Stimulated activated naive CD8-positive, alpha-beta T cell treated with anti-CD3 and anti-CD28 coated beads, Interleukin-15, Interleukin-2, amounts not matched to agents 100 ng/mL and 50 ng/mL, for 24 hours (primary cell): ENCODE data around the gene PEX5L.
"Not testable (repeated sequence)": the region's sequence is repeated elsewhere in the genome, so short reads cannot be mapped to it uniquely, and the experiment has no call there.

Experiments
- H3K27ac Mint-ChIP-seq: one replicate; pipeline ENCODE4 v1.8.0; 2021; ENCODE audit warnings: mild to moderate bottlenecking, mixed read lengths
- H3K27me3 Mint-ChIP-seq: one replicate; pipeline ENCODE4 v1.8.0; 2021; ENCODE audit warnings: mixed read lengths
- H3K36me3 Mint-ChIP-seq: one replicate; pipeline ENCODE4 v1.8.0; 2021; ENCODE audit warnings: low read depth, mixed read lengths
- H3K4me1 Mint-ChIP-seq: one replicate; pipeline ENCODE4 v1.8.0; 2021; ENCODE audit warnings: low read depth, mixed read lengths
- H3K4me3 Mint-ChIP-seq: one replicate; pipeline ENCODE4 v1.8.0; 2021; ENCODE audit warnings: mild to moderate bottlenecking, mixed read lengths
- H3K9me3 Mint-ChIP-seq: one replicate; pipeline ENCODE4 v1.8.0; 2021; ENCODE audit warnings: mixed read lengths

PEX5L gene

DNA sequence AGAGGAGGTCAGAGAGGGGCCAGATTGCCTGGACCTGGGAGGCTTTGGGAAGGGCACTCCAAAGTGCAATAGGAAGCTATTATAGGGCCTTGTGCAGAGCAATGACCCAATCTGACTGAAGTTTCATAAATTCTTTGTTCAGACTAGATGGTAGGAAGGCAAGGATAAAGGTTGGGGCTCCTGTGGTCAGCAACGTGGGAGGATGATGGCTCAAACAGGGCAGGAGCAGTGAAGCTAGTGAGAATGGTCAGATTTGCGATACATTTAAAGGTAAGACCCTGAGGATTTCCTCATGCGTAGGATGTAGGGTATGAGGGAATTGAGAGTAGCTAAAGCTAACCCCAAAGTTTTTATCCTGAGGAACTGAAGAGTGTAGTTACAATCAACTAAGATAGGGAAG, 244.9 kb downstream of the PEX5L start:
- no peaks in the 10 kb centered on the region for H3K27me3 Mint-ChIP-seq
- H3K9me3 Mint-ChIP-seq, result no peaks in the 10 kb centered on the region
- no peak overlapping the region for H3K27ac Mint-ChIP-seq
- H3K4me3 Mint-ChIP-seq, result no peak overlapping the region
- no peaks in the 10 kb centered on the region for H3K4me1 Mint-ChIP-seq
- H3K36me3 Mint-ChIP-seq, result no peaks in the 10 kb centered on the region

DNA sequence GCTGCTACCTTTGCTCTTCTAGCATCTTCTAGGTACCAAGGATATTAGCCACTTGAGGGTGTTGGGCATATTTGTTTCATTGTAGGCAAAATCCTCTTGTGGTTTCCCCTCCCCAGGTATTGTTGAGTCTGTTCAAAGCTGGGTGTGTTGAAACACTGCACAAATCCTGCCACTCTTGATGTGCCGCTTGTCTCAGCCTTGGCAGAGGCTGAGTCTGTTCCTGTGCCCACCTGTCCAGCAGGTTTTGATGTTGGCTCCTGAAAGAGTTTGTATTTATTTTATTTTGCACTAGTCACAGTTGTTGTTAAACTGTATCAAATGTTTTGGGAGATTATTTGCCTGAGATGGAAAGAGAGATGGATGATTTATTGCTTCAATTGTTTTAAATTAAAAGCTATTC, 247.7 kb downstream of the PEX5L start:
- no peak overlapping the region for H3K27ac Mint-ChIP-seq

DNA sequence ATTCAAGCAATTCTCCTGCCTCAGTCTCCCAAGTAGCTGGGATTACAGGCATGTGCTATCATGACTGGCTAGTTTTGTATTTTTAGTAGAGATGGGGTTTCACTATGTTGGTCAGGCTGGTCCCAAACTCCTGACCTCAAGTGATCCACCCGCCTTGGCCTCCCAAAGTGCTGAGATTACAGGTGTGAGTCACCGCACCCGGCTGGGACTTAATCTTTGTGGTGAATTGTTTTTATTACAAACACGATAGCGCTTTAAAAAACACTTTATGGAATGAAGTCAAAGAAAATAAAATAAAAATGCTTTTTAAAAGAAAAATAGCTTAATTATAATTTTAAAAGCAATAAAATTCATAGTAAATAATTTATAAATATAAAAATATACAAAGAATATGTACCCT, 253.9 kb downstream of the PEX5L start:
- H3K36me3 Mint-ChIP-seq, result peaks cover 44% of the 10 kb centered on the region
- H3K9me3 Mint-ChIP-seq, H3K27me3 Mint-ChIP-seq, H3K27ac Mint-ChIP-seq, H3K4me1 Mint-ChIP-seq, H3K4me3 Mint-ChIP-seq: not testable (repeated sequence)

More for the DNA sequence above, 247.7 kb downstream of the PEX5L start:
- no peaks in the 10 kb centered on the region for H3K27me3 Mint-ChIP-seq
- no peaks in the 10 kb centered on the region for H3K9me3 Mint-ChIP-seq
- no peak overlapping the region for H3K4me3 Mint-ChIP-seq
- H3K4me1 Mint-ChIP-seq, result no peaks in the 10 kb centered on the region
- peaks cover 12% of the 10 kb centered on the region for H3K36me3 Mint-ChIP-seq

DNA sequence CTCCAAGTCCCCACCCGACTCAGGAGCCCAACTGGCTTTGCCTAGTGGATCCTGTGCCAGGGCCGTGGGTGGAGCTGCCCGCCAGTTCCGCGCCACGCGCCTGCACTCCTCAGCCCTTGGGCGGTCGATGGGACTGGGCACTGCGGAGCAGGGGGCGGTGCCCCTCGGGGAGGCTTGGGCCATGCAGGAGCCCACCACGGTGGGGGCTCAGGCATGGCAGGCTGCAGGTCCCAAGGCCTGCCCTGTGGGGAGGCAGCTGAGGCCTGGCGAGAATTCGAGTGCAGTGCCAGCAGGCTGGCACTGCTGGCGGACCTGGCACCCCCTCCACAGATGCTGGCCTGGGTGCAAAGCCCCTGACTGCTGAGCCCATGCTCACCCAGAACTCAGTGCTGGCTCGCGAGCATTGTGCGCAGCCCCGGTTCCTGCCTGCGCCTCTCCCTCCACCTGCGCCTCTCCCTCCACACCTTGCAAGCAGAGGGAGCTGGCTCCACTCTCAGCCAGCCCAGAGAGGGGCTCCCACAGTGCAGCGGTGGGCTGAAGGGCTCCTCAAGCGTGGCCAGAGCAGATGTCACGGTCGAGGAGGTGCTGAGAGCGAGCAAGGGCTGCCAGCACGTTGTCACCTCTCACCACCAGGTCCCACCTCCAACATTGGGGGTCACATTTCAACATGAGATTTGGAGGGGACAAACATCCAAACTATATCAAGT, 261.2 kb downstream of the PEX5L start:
- Mint-ChIP-seq H3K9me3 (peaks cover 4% of the 10 kb centered on the region), H3K27ac (no peak overlapping the region), H3K27me3 (no peaks in the 10 kb centered on the region), H3K4me3 (no peak overlapping the region), H3K4me1 (no peaks in the 10 kb centered on the region), H3K36me3 (peaks cover 55% of the 10 kb centered on the region)

DNA sequence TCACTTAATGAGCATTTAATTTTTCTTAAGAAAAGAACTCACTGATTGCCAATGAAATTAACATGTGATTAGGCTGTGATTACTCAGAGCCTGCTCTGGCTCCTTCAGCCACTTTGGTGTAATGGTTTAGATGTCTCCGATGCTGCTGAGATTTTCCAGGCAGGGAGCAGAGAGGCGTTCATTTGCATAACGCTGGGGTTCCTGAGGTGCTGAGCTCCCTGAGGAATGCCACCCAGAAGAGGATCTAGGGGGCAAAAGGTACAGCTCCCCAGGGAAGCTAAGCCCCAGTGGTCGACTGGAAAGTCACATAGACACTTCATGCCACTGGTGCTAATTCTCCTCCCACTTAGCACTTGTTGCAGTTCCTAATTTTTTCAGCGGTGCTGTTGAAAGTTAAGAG, 264.4 kb downstream of the PEX5L start:
- no peaks in the 10 kb centered on the region for H3K9me3 Mint-ChIP-seq
- H3K27me3 Mint-ChIP-seq, result no peaks in the 10 kb centered on the region
- H3K4me3 Mint-ChIP-seq, result no peak overlapping the region
- peaks cover 4% of the 10 kb centered on the region for H3K4me1 Mint-ChIP-seq
- H3K27ac Mint-ChIP-seq, result no peak overlapping the region
- H3K36me3 Mint-ChIP-seq, result peaks cover 38% of the 10 kb centered on the region

DNA sequence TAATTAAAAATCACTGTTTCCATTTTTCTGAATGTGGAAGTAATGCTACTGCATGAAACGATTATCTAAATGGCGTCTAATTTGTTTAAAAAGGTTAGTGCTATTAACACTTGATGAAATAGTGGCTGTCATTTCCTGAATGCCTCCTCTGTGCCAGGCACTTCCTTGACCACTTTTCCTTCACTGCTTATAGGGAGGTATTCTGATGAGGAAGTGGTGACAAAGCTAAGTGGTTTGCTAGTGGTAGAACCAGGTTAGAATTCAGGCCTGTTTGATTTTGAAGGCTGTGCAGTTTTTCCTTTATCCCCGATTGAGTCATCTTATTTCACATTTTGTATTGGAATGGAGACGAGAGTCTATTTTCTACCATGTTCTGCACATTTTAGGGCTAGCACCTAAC, 264.9 kb downstream of the PEX5L start:
- peaks cover 41% of the 10 kb centered on the region for H3K36me3 Mint-ChIP-seq
- H3K27ac Mint-ChIP-seq, result no peak overlapping the region
- no peaks in the 10 kb centered on the region for H3K9me3 Mint-ChIP-seq
- peaks cover 4% of the 10 kb centered on the region for H3K4me1 Mint-ChIP-seq
- H3K4me3 Mint-ChIP-seq, result no peak overlapping the region
- no peaks in the 10 kb centered on the region for H3K27me3 Mint-ChIP-seq

DNA sequence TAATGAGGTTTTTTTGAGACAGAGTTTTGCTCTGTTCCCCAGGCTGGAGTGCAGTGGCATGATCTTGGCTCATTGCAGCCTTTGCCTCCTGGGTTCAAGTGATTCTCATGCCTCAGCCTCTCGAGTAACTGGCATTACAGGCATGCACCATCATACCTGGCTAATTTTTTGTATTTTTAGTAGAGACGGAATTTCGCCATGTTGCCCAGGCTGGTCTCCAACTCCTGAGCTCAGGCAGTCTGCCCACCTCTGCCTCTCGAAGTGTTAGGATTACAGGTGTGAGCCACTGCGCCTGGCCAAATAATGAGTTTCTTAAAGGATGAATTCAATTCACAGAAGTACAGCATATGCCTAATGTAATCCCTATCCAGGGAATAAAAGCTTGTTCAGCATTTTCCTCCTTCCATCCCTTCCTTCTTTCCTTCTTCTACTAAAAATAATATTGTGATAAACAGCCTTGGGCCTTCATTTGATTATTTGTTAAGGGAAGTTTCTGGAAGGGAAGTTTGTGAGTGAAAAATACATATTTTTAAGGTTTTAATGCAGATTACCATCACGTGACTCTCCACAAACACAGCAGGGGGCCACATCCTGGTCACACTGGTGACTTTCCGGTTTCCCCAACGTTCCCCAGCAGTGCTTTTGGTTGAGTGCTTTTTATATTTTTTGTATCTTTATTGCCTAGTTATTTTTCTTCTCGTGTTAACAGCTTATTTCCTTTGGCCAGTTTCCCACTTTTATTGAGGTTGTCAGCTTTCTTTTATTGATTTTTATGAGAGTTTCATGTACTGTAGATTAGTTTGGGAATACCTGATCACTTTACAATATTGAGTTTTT, 267.1 kb downstream of the PEX5L start:
- H3K4me1 Mint-ChIP-seq, result peaks cover 4% of the 10 kb centered on the region
- no peaks in the 10 kb centered on the region for H3K9me3 Mint-ChIP-seq
- H3K27ac Mint-ChIP-seq, result no peak overlapping the region
- H3K4me3 Mint-ChIP-seq, result no peak overlapping the region
- peaks cover 45% of the 10 kb centered on the region for H3K36me3 Mint-ChIP-seq
- H3K27me3 Mint-ChIP-seq, result no peaks in the 10 kb centered on the region

DNA sequence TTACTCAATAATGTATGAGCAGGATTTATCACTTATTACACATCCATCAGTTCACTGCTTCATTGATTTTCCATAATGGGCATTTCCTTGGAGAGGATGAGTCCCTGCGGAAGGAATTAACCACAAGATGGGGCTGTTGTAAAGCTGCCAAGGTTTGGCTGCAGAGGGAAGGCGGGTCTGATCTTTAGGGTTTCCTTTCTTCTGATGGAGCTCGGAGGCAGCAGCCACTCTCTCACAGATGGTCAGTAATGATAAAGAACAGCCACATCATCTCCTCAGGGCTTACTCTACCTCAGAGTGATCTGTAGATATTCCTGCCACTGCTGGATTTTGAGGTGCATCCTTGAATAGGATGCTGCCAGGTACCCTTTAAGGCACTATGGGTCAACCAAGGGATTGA, 268.7 kb downstream of the PEX5L start:
- H3K4me1 Mint-ChIP-seq, result peaks cover 4% of the 10 kb centered on the region
- no peaks in the 10 kb centered on the region for H3K9me3 Mint-ChIP-seq
- no peak overlapping the region for H3K27ac Mint-ChIP-seq
- H3K4me3 Mint-ChIP-seq, result no peak overlapping the region
- no peaks in the 10 kb centered on the region for H3K27me3 Mint-ChIP-seq
- peaks cover 32% of the 10 kb centered on the region for H3K36me3 Mint-ChIP-seq

DNA sequence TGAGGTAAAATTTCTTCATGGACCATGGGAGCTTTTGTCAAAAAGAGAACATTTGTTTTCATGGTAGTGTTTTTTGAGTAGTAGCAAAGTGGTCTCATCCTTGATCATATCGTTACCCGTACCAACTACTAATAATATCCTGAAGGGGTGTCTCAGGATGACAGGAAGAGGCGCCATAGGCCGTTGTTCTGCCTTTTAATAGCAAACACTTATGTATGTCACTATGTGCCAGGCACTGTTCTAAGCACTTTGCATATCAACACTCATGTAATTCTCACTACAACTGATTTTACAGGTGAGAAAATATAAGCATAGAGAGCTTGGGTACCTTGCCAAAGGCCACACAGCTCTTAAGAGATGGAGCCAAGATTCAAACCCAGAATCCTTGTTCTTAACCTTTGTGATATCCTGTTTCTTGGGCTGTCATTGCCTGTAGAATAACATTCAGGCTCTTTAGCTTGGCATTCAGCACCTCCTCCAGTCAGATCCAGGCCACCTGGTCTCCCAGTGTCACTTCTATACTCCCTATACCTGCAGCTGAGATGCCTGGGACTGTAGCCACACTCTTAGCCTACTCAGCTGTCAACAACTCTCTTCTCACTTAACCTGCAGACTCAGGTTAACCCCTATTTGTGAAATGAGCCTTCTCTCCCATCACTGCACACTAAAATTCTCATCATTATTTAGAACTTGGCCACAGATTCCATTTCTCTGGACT, 270.2 kb downstream of the PEX5L start:
- Mint-ChIP-seq H3K4me3 (no peak overlapping the region), H3K27me3 (no peaks in the 10 kb centered on the region), H3K4me1 (peaks cover 4% of the 10 kb centered on the region), H3K27ac (no peak overlapping the region), H3K9me3 (no peaks in the 10 kb centered on the region), H3K36me3 (peaks cover 32% of the 10 kb centered on the region)

DNA sequence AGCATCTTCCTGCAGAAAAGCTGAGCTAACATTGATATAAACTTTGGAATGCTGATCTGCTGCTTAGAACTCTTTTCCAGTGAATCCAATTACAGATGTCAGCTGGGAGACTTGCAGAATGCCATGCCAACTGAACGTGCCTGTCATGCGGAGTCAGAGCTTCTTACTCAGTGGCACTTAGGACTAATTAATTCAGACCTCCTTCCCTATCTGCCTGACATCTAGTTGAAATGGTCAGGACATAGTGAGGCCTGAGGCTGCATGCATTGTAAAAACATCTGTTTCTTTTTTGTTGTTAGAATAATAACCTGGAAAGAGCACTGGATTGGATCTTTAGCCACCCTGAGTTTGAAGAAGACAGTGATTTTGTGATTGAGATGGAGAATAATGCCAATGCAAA, 271.3 kb downstream of the PEX5L start:
- Mint-ChIP-seq H3K4me1 (peaks cover 4% of the 10 kb centered on the region), H3K27ac (no peak overlapping the region), H3K4me3 (no peak overlapping the region), H3K27me3 (no peaks in the 10 kb centered on the region), H3K36me3 (peaks cover 43% of the 10 kb centered on the region), H3K9me3 (no peaks in the 10 kb centered on the region)

DNA sequence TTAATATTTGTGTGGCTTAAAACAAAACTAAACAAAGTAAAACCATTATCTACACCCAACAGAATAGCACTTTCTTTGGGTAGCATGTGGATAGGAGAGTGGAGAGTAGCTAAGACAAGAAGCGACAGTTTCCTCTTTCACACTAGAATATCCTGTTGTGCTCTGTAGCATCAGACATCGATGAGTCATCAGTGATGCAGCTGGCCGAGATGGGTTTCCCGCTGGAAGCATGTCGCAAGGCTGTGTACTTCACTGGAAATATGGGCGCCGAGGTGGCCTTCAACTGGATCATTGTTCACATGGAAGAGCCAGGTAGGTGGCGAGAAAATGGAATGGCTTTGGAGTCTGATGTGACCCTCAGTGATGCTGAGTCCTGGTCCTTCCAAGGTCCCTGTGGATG, 275.8 kb downstream of the PEX5L start:
- no peaks in the 10 kb centered on the region for H3K27me3 Mint-ChIP-seq
- no peaks in the 10 kb centered on the region for H3K4me1 Mint-ChIP-seq
- H3K4me3 Mint-ChIP-seq, result no peak overlapping the region
- H3K27ac Mint-ChIP-seq, result no peak overlapping the region
- peaks cover 56% of the 10 kb centered on the region for H3K36me3 Mint-ChIP-seq
- H3K9me3 Mint-ChIP-seq, result no peaks in the 10 kb centered on the region

DNA sequence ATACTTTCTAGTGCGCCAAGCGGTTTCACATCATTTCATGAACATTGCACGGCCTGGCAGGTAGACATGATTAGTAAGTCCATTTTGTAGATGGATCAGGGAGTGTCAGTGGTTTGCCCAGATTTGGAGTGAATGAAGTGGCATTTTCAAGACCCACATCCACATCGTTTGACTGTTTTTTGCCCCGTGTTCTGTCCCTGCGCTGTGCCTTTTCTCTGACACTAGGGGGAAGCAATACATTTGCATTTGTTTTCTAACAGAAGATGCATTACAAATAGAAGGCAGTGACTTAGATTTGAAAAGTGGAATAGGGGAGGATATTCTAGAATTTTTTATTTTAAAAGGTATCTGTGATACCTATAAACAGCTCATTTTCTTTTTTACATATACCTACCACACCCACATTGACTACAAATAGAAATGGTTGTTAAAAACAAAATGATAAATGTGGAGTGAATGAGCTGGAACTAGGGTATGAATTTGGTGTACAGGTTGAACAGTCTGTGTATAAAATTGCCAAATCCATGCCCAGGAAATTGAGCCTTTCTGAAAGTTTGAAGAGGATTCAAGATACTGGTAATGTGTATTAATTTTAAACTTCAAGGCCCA, 285.9 kb downstream of the PEX5L start:
- peaks cover 20% of the 10 kb centered on the region for H3K36me3 Mint-ChIP-seq
- no peaks in the 10 kb centered on the region for H3K27me3 Mint-ChIP-seq
- H3K9me3 Mint-ChIP-seq, result no peaks in the 10 kb centered on the region
- H3K4me1 Mint-ChIP-seq, result no peaks in the 10 kb centered on the region
- H3K27ac Mint-ChIP-seq, result no peak overlapping the region
- H3K4me3 Mint-ChIP-seq, result no peak overlapping the region

DNA sequence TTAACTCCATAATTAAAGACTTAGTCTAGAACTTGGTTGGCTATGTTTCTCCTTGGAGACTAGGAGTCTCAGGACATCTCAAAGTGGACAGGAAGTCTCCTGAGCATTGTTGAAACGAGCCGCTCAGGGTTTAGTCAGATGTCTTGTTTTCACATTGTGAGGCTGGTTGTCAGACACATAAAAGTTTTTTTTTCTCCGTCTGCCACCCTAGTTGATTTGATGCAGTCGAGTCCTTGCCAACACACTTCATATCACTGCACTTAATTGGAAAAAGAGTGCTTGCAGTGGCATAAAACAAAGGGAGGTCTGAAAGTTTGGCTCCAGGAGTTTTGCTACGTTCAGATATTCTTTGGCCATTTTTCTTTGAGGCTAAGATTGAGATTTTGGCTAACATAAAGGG, 291.0 kb downstream of the PEX5L start:
- Mint-ChIP-seq H3K27ac (no peak overlapping the region), H3K4me3 (no peak overlapping the region), H3K36me3 (peaks cover 22% of the 10 kb centered on the region), H3K9me3 (no peaks in the 10 kb centered on the region), H3K27me3 (no peaks in the 10 kb centered on the region), H3K4me1 (no peaks in the 10 kb centered on the region)

DNA sequence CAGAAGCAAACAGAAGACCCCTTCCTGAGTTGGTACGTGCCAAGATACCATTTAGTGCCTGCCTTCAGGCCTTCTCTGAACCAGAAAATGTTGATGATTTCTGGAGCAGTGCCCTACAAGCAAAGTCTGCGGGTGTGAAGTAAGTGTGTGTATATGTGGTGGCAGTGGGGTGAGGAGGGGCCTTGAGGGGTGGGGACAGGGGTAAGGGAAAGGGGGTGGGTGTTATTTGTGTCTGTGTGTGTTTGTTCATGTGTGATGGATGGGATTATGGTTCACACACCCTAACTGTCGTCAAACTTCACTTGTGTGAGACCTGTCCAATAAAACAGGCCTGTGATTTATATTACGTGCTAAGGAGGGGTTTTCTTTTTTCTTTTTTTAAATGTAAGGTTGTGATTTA, 291.7 kb downstream of the PEX5L start:
- Mint-ChIP-seq H3K4me1 (no peaks in the 10 kb centered on the region), H3K27me3 (no peaks in the 10 kb centered on the region), H3K36me3 (peaks cover 26% of the 10 kb centered on the region), H3K4me3 (no peak overlapping the region), H3K27ac (no peak overlapping the region), H3K9me3 (no peaks in the 10 kb centered on the region)
